HFFc6 (cell line): ENCODE results near the gene PALB2. TPM values are rescaled to one million over a fixed set of nuclear protein-coding genes. Genes with fewer than 3 reads are reported as not detected.
A peak's percentile ranks its signal among the peaks of the same experiment; 100 is the strongest.

Experiments
- DNase-seq: peaks from one replicate; pipeline ENCODE4 v3.0.0-alpha.2; 2018
- H3K27ac Mint-ChIP-seq: 2 replicates; pipeline ENCODE4 v1.8.0; 2020; ENCODE audit warnings: mild to moderate bottlenecking, mixed read lengths
- H3K27me3 Mint-ChIP-seq: 2 replicates; pipeline ENCODE4 v1.8.0; 2021; ENCODE audit warnings: mild to moderate bottlenecking, moderate library complexity, mixed read lengths; ENCODE audit not compliant: insufficient read depth
- H3K36me3 Mint-ChIP-seq: 2 replicates; pipeline ENCODE4 v1.8.0; 2021; ENCODE audit warnings: low read depth, mixed read lengths
- H3K4me1 Mint-ChIP-seq: 2 replicates; pipeline ENCODE4 v1.8.0; 2020; ENCODE audit warnings: low read depth, mixed read lengths
- H3K4me3 Mint-ChIP-seq: 2 replicates; pipeline ENCODE4 v1.8.0; 2020; ENCODE audit warnings: mild to moderate bottlenecking, moderate library complexity, mixed read lengths
- H3K9me3 Mint-ChIP-seq: 2 replicates; pipeline ENCODE4 v1.8.0; 2020; ENCODE audit warnings: mild to moderate bottlenecking, mixed read lengths
- CTCF ChIP-seq: fragments of 200-600 bp; sonication (generic); IDR thresholded peaks from 2 replicates; pipeline ENCODE4 v1.5.0; 2021; ENCODE audit warnings: antibody characterized with exemption, mild to moderate bottlenecking
- total RNA-seq, 6 experiments: library from RNA; stranded (reverse); fragmentation: NEBNext Ultra II Directional; extraction: Animal tissue kit (Norgen Biotek cat#: 25700); gene quantifications; 2 replicates in 1 of 6; 3 replicates in 5 of 6; pipeline ENCODE4 v1.2.3, GENCODE V29; 2021

The PALB2 gene
- total RNA-seq, 6 experiments from 2014 or later: 10.5 to 13.9 (median 12.2) TPM

DNA sequence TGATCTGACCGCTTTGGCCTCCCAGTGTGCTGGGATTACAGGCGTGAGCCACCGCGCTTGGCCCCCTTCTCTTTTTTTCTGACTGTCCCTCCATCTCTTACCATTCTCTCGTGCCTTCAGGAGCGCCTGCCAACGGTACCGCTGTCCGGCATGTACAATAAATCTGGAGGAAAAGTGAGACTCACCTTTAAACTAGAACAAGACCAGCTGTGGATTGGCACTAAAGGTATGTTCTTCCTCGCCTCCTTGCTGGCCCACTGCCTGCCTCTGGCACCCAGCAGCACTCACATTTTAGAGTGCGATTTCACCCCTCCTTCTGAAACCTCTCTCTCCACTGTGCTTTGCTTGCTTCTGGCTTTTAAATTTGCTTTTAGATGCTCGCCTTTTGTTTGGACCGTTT is 78.6 kb downstream of the PALB2 start:
- Mint-ChIP-seq H3K27me3 (no peaks in the 10 kb centered on the region; the same call in 1 of the 2 replicates), H3K4me1 (peaks cover 26% of the 10 kb centered on the region), H3K9me3 (no peaks in the 10 kb centered on the region), H3K4me3 (no peak overlapping the region), H3K36me3 (peaks cover 44% of the 10 kb centered on the region), H3K27ac (no peak overlapping the region)
- DNase-seq: no peak
- TF ChIP-seq CTCF: no peak

DNA sequence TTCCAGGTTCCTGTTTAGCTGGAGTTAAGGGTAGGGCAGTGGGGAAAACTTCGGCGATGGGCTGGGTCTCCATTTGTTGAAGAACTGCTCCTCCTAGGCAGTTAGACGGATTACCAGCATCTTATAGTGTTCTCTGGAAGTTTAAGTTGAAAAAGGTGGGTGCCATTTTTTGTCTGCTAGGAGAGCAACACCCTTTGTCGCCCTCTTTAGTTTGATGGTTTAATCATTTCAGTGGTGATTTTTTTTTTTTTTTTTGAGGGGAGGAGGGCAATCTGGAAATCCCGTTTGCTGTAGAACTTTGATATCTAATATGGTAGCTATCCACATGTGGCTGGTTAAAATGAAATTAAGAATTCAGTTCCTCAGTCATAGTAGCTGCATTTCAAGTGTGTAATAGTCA is 79.5 kb downstream of the PALB2 start:
- Mint-ChIP-seq H3K36me3 (peaks cover 41% of the 10 kb centered on the region), H3K27ac (no peak overlapping the region), H3K4me3 (no peak overlapping the region), H3K9me3 (peaks cover 6% of the 10 kb centered on the region), H3K27me3 (no peaks in the 10 kb centered on the region; the same call in 1 of the 2 replicates), H3K4me1 (peaks cover 31% of the 10 kb centered on the region)
- no peak for DNase-seq
- TF ChIP-seq CTCF: no peak

- TF ChIP-seq CTCF: no peak
- Mint-ChIP-seq H3K36me3 (peaks cover 32% of the 10 kb centered on the region), H3K4me3 (peak overlapping the region; percentile 96), H3K27me3 (no peaks in the 10 kb centered on the region), H3K4me1 (peaks cover 24% of the 10 kb centered on the region), H3K9me3 (peaks cover 9% of the 10 kb centered on the region), H3K27ac (peak overlapping the region; percentile 95)
- DNase-seq: peak; percentile 51
These were observed 83.1 kb downstream of the PALB2 start for GRCh38 chr16:23557779-23558702.

GRCh38 chr16:23556881-23557778 is 84.0 kb downstream of the PALB2 start, which contains the start of the genes EARS2 and UBFD1:
TSS of gene EARS2 (minus strand) at chr16:23557350. CDS start at chr16:23557343, 7 bp downstream.
TSS of gene UBFD1 (plus strand) at chr16:23557727. CDS start at chr16:23557743, 16 bp downstream.
- peak; percentile 98 for DNase-seq
- Mint-ChIP-seq H3K4me1 (peaks cover 24% of the 10 kb centered on the region), H3K36me3 (peaks cover 27% of the 10 kb centered on the region), H3K27me3 (no peaks in the 10 kb centered on the region), H3K9me3 (peaks cover 9% of the 10 kb centered on the region), H3K4me3 (peak within 1 kb of the TSS; percentile 96), H3K27ac (peak within 1 kb of the TSS; percentile 95)
- TF ChIP-seq CTCF: peak; percentile 99

GRCh38 chr16:23554536-23554935 is 86.6 kb downstream of the PALB2 start:
- no peak for TF ChIP-seq CTCF
- Mint-ChIP-seq H3K4me1 (peaks cover 14% of the 10 kb centered on the region), H3K27me3 (no peaks in the 10 kb centered on the region; the same call in 1 of the 2 replicates), H3K27ac (peak overlapping the region; percentile 32; the same call in 1 of the 2 replicates), H3K9me3 (peaks cover 9% of the 10 kb centered on the region), H3K4me3 (no peak overlapping the region), H3K36me3 (peaks cover 26% of the 10 kb centered on the region)
- DNase-seq: no peak
